ENCODE data around the gene FUS.
"Not testable (repeated sequence)": the region's sequence is repeated elsewhere in the genome, so short reads cannot be mapped to it uniquely, and the experiment has no call there.

The FUS gene

DNA sequence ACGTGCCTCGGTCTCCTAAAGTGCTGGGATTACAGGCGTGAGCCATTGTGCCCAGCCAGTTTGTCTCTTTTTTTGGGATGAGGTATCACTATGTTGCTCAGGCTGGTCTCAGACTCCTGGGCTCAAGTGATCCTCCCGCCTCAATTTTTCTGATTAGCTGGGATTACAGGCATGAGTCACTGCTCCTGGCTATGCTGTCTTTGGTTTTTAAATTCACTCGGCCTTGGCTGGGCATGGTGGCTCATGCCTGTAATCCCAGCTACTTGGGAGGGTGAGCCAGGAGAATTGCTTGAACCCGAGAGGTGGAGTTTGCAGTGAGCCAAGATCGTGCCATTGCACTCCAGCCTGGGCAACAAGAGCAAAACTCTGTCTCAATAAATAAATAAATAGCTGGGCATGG, 35.5 kb upstream of the FUS start:
- DNase-seq = not testable (repeated sequence)

DNA sequence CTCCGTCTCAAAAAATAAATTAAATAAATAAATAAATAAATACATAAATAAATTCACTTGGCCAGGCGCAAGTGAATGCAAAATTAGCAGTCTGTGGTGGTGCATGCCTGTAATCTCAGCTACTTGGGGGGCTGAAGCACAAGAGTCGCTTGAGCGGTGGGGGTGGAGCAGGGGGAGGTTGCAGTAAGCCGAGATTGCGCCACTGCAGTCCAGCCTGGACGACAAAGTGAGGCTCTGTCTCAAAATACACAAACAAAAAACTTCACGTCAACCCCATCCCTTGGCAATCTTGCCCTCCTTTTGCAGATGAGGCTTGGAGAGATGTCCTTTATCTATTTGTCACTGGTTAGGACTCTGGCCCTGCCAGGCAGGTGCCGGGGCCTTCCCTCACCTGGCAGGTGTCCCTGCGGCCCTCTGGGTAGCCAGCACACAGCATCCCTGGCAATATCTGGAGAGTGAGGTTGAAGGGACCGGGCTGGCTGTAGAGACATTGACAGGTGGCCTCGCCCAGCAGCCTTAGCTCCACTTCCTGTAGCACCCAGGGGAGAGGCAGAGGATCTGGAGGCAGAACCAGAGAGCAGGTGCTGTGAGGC, 34.4 kb upstream of the FUS start:
- no peak for DNase-seq

DNA sequence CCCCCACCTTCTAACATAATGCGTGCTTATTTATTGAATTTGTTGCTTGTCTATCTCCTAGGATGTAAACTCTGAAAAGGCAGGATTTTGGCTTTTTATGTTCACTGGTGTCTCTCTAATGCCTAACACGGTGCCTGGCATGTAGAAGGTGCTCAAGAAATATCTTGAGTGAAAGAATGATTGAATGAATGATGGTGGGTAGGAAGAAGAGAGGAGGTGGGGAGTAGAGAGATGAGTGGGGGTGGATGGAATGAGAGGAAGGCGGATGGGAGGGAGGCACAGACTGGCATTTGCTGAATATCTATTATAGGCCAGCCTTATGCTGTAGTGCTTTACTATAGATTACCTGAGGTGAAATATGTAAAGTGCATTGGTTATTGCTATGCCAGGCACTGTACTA, 32.4 kb upstream of the FUS start:
- no peak for DNase-seq

DNA sequence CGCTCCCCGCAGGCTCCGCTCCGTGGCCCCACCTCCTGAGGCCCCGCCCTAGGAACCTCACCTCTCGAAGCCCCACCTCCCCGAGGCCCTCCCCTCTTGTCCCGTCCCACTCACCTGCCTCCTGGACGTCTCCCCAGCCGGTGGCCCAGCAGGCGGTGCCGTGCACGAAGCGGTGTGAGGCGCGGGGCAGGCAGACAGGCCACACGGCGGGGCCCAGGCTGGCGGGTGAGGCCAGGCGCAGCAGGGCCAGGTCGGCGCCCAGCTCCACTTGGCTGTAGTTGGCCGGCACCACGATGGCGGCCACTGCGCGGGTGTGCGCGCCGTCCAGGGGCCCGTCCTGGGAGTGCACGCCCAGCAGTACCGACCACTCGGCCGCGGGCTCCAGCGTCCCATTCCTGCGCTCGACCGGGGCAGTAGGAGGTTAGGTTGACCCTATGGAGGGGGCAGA, 31.6 kb upstream of the FUS start:
- no peak for DNase-seq

DNA sequence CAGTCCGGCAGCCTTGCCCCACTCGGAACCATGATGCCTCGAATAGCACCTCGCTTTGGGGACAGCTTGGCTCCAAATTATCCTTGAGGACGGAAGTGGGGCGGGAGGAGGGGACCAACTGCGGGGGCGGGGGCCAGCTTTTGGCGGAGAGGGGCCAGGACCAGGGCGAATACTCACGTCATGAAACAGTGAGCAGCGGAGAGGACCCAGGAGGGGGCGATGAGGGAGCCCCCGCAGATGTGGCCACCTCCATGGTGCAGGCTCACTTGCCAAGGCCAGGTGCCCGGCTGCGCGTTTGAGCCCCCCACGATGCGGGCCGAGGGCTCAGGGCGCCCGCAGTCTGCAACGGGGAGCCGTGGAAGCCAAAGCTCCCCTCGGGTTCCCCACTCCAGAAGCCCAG, 31.0 kb upstream of the FUS start:
- no peak for DNase-seq

DNA sequence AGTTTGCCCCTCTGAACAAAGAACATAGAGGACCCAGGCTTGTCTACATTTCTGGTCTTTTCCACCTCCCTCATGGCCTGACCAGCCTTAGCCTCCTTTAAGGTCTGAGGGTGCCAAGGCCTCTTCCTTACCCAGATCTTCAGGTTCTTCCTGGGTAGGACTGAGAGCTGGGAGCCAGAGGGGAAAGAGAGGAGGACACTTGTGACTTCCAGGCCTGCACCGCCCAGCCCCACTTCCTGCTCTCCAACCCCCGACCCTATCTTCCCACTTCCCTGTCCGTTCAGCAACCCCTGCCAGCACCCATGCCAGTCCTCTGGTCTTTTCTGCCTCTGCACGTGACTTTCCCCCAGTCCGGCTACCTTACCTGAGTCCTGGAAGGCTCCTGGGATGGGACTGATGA, 30.6 kb upstream of the FUS start:
- no peak for DNase-seq

DNA sequence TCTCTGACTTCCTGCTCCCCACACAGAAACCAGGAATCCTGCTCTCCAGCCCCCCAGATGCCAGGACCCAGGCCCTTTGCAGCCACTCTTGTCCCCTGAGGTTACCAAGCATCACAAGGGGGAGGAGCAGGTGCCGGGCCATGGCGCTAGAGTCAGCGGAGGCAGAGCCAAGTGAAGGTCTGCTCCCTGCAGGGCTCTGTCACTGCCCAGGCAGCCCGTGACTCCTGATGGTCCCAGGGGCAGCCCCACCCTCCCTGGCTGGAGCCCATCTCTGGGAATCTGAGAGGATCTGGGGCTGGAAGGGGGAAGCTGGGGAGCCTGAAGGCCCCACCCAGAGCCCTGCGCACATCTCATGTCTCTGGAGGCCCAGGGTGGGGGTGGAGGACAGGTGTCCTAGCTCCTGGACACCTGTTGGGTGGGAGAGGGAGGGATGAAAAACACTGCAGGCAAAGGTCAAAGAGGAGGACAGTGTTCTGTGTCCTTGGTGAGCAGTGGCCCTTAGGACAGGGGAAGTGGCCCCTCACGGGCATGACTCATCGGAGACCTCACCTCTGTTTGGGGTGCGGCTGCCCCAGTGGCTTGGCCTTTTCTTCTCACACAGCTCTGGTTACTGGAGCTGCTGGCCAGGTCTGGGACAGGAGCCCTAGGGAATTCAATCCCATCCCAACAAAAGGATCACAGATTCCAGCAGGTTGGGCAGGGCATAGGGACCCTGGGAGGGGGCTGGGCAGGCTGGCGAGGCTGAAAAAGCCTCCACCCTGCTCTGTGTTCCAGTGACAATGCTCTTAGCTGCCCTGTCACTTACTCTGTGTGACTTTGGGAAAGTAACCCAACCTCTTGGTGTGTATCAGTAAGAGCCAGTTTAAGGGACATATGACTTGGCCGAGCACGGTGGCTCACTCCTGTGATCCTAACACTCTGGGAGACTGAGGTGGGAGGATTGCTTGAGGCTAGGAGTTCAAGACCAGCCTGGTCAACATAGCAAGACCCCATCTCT, 29.7 kb upstream of the FUS start, which contains the start of gene PRSS36:
Gene PRSS36, minus strand, starts transcription at position 173 of the 997 bp plus-strand sequence. Its CDS starts 31 bp downstream, at position 142.
- no peak for DNase-seq

DNA sequence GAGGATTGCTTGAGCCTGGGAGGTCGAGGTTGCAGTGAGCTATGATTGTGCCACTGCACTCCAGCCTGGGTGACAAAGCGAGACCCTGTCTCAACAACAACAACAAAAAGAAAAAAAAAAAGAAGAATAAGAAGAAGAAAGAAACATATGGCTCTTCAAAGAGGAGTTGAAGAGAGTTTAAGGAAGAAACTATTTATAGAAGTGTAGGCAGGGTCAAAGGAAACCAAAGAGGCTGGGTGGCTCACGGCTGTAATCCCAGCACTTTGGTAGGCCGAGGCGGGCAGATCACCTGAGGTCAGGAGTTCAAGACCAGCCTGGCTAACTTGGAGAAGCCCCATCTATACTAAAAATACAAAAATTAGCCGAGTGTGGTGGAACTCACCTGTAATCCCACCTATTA, 29.0 kb upstream of the FUS start:
- DNase-seq = not testable (repeated sequence)

DNA sequence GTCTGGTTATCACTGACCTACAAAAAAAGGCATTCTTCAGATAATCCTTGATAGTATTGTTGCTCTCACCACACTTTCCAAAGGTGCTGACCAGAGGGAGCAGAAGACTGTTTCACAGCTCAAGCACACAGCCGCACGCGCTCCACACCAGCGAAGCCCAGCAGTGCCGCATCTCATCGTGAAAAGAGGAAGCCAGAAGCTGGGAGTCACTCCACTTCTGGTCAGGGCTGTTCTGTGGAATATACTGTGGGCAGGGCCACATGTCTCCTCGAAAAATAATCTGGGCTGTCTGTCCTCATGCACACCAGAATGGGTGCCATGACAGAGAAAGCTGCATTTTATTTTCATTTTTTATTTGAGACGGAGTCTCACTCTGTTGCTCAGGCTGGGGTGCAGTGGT, 22.8 kb upstream of the FUS start:
- DNase-seq = no peak

DNA sequence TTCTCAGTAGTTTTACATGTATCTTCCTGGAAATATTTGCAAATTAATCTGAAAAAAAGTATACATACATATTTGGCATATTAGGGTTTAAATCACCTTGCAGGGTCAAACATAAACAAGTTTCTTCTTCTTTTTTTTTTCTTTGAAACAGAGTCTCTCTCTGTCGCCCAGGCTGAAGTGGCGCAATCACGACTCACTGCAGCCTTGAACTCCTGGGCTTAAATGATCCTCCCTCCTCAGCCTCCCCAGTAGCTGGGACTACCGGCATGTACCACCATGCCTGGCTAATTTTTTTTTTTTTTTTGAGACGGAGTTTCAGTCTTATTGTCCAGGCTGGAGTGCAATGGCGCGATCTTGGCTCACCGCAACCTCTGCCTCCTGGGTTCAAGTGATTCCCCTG, 12.6 kb upstream of the FUS start:
- DNase-seq = no peak

DNA sequence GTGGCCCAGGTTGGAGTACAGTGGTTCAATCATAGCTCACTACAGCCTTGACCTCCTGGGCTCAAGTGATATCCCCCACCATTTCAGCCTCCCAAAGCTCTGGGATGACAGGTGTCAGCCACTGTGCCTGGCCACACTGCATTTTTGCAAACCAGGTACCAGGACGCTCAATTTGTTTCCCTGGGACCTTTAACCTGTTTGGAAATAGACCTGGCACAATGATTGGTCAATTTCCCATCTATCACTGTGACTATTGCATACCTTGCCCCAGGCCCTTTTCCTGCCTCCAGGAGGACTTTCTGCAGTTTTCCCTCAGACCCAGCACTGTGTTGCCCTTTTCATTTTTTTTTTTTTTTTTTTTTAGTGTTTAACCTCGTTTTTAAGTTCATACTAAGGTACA, 11.1 kb upstream of the FUS start:
- DNase-seq = no peak

DNA sequence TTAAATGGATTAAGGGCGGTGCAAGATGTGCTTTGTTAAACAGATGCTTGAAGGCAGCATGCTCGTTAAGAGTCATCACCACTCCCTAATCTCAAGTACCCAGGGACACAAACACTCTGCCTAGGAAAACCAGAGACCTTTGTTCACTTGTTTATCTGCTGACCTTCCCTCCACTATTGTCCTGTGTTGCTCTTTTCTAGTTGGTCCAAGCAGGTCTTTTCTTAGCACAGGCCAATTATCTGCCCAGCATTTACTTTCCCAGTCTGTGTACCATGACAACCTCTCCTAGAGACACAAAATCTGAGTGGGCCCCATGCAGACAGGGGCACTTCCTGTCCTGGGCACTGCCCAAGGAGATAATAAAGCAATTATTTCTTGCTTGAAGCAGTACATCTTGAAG, 9.9 kb upstream of the FUS start:
- DNase-seq = not testable (repeated sequence)

DNA sequence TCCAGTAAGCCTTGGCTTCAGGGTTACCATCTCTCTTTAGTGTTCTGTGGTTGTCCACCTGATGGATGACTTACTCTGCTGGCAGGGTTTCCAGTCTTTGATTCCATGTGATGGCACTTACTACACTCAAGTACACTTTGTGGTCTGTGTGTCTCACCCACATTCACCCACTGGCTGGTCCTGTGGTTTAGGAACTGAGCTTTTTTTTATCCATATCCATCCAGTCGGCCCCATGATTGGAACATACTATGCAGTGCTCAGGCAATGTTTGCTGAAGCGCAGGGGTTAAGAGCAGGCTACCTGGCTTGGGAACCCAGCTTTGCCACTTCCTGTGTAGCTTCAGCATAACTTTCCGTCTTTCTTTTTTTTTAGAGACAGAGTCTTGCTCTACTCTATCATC, 2.8 kb upstream of the FUS start:
- peak; percentile 34 for DNase-seq

DNA sequence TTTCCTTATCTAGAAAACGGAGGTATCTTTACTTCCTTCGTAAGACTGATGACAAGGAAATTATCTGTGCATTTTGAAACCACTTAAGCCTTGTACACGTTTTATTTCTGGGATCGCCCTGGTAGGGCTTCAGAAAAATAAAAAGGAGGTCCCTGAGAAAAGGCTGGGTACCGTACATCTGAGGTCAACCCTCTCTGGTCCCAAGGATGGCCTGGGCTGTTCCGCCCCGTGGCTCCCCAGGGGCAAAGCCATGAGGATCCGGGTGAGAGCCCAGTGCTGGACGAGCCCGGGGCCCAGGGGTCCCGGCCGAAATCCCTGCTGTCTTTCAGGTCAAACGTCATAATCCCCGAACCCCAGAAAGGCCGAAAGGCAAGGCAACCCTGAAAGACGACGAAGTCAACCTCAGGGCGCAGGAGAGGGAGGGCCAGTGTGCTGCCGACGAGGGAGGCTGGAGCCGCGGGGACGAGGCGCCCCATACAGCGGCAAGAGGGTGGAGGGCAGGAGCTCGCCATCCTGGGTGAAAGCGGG, 656 bp upstream of the FUS start:
- DNase-seq = no peak

DNA sequence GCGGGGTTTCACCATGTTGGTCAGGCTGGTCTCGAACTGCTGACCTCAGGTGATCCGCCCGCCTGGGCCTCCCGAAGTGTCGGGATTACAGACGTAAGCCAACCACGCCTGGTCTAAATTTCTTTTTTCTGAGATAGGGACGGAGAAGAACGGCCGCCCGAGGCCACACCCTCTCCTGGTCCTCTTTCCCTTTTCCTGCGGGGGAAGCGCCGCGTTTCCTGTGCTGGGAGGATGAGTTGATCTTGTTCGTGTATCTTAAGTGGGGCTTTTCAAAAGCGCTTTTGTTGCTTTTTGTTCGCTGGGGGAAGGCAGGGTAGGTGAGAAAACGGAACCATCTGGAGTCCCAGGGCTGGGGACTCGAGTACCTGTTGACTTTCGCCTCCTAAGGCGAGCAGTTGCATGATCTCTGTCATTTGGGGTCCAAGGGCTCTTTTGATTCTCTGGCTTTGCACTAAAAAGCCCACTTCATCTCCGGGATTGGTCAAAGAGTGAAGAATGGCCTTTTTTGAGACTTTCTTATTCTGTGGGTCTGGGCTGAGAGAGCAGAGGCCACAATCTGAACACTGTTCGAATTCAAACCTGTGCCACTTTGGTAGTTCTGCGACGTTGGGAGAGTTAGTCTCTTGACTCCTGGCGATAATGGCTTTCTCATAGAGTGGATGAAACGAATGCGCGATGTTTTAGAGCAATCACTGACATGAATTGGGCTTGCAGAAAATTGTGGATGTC, 1.3 kb downstream of the FUS start:
- DNase-seq = no peak

DNA sequence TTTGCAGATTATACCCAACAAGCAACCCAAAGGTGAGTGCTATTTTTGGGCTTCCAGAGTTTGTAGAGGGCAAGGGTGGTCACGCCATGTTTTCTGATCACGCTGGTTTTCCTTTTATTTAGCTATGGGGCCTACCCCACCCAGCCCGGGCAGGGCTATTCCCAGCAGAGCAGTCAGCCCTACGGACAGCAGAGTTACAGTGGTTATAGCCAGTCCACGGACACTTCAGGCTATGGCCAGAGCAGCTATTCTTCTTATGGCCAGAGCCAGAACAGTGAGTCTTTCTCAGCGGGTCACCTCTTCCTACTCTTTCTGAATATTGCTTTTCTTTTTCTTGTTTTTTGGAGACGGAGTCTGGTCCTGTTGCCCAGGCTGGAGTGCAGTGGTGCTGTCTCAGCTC, 2.5 kb downstream of the FUS start:
- no peak for DNase-seq

DNA sequence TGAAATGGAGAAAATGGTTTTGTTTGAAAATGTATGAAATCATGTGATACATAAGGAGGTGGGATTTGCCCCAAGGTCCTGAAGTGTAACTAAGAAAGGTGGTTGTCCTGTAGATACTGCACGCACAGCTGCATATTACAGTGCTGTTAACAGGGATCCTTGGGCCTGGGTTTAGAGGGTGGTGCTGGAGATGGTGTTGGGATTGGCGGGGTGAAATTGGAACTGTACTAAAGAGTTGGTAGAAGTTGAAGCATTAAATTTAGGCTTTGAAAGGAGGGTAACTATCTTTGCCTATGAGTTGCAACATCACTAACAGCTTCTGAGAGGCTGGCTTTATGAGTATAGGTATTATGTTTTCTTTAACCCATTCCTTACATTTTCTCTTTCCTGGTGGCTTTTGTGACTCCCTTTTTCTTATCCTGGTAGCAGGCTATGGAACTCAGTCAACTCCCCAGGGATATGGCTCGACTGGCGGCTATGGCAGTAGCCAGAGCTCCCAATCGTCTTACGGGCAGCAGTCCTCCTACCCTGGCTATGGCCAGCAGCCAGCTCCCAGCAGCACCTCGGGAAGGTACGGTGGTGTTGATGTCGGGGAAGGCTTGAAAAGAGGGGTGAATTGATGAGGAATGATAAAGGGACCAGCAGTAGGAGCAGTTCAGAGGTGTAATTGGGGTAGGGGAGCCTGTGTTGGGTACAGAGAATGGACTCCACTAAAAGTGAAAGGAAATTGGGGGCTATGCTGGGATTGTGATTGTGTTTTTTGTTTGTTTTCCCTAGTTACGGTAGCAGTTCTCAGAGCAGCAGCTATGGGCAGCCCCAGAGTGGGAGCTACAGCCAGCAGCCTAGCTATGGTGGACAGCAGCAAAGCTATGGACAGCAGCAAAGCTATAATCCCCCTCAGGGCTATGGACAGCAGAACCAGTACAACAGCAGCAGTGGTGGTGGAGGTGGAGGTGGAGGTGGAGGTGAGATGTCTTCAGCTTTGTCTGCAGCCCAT, 3.8 kb downstream of the FUS start:
- DNase-seq = no peak

DNA sequence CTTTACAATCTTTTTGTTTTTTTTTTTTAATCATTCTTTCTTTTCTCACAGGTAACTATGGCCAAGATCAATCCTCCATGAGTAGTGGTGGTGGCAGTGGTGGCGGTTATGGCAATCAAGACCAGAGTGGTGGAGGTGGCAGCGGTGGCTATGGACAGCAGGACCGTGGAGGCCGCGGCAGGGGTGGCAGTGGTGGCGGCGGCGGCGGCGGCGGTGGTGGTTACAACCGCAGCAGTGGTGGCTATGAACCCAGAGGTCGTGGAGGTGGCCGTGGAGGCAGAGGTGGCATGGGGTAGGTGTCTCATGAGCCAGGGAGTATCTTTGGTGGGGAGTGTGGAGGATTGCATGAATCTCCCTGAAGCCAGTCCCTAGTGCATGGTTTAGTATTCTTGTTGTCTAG, 4.9 kb downstream of the FUS start:
- DNase-seq = no peak

DNA sequence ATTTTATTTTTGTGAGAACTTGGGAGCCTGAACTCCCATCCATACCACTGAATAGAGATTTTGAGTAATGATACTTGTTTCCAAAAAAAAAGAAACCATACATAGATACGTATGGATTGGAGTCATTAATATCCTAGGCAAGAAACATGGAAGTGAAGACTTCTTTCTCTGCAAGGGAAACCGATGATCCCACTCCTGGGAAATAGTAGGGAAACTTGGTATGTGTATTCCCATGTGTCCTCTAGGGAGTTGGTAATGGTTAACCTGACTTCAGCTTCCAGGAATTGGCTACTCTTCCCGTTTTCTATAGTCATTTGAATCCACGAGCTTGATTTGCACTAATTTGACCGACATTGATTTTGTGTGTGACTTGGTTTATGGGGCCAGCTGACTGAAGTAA, 5.4 kb downstream of the FUS start:
- DNase-seq = no peak

DNA sequence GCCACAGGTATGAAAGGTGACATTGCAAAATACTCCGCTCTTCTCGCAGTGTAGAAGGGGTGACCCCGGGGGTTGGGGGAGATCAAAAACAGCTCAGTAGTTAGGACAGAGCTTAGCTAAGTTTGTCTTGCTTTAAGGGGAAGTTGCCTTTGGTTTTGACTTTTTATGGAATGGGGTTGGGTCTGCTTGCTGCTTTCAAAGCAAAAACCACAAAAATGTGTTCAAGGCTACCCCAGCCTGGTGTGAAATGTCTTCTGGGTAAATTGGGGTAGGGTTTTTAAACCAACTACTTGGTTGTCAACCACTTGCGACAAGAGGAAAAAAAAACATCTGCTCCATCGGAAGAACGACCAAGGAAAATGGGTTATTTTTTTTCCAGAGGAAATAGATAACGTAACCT, 6.2 kb downstream of the FUS start:
- no peak for DNase-seq

DNA sequence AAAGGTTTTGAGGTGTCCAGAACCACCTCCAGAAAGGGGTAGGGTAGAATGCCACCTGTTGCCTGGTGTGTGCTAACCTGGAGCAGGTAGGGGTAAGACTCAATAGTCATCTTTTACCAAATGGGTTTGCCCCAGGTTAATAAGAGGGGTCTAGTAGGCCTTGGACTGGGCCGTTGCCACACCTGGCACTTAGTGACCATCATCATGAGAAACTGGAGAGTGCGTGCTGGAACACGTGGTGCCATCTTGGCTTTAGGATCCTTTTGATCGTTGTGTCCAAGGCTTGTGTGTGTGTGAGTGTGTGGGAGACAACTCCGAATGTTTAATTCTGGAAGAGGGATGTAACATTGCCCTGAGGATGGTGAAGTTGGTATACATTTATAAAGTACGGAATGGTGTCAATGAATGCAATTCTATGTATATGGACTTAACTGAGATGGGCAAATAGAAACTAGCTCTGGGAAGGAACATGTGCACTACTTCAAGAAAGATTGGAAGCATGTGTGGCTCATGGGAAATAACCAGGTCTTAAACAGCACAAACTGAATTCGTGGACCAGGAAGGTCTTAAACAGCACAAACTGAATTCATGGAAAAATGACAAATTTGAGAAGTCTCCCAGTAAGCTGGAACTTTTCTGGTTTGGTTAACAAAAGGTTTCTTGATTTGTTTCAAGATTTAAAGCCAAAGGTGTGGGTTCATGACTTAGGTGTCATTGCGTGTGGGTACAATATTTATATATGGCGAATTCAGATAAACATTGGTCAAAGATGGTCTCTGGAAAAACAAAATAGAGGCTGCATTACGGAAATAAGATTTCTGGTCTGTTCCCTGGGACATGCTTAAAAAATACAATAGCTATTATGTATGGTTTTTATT, 7.2 kb downstream of the FUS start:
- DNase-seq = no peak

All from activated CD4-positive, alpha-beta T cell treated with anti-CD3 and anti-CD28 coated beads for 1 hour (primary cell).